Measurements from ENCODE around the gene SH3PXD2A. TPM values are rescaled to one million over a fixed set of nuclear protein-coding genes. Genes with fewer than 3 reads are reported as not detected.

The SH3PXD2A gene
- total and polyA plus RNA-seq, 9 of the 15 experiments (the other 6 are each of a cell fraction or from before 2014, with no cell fraction given), result 0.41 to 9.3 (median 2.5) TPM

GRCh38 chr10:103708627-103709288 is 146.6 kb downstream of the SH3PXD2A start:
- H4K20me1 ChIP-seq (replicated peaks; ENCODE audit: control insufficient read depth, insufficient read depth, low read length), result 0 out of 2 replicates have a peak, but pooled peaks cover 8% of the 10 kb centered on the region
- H3K79me2 ChIP-seq (ENCODE audit: control insufficient read depth, insufficient read depth, low read length), result no peaks in the 10 kb centered on the region
- ATAC-seq (no peak), DNase-seq (ENCODE audit: extremely low read depth in 1 of 4, low spot score in 3 of 4) (no peak), FAIRE-seq (no peak)
- H3K4me2 ChIP-seq (ENCODE audit: insufficient read depth, low read length), result no peak overlapping the region
- H3K4me3 ChIP-seq, result no peak overlapping the region
- H3K4me1 ChIP-seq (replicated peaks in 1 of 2; ENCODE audit: control insufficient read depth in 2 of 2, insufficient read depth in 2 of 2, low read length in 2 of 2), result no peaks in the 10 kb centered on the region; a peak in 2 of 5 replicates
- no peak overlapping the region for H3K27ac ChIP-seq (ENCODE audit: extremely low read depth, low read depth, low read length)
- CTCF ChIA-PET (ENCODE audit: low intra/inter-chr PET ratio), result no interaction called here
- intact Hi-C loops (cut with micrococcal nuclease) (no loop called here), in situ Hi-C loops (cut with MboI) (no loop called here)
- BruUV-seq (replicated peaks), result no TSS peak
- H3K27me3 ChIP-seq (ENCODE audit: control insufficient read depth in 2 of 2, insufficient read depth in 2 of 2, low read length in 2 of 2), result peaks cover 0 to 15% of the 10 kb centered on the region in 2 experiments; a peak in 2 of 5 replicates
- H3K9me1 ChIP-seq (ENCODE audit: control insufficient read depth, insufficient read depth, low read length), result peaks cover 3% of the 10 kb centered on the region
- no peaks in the 10 kb centered on the region for H3K36me3 ChIP-seq (ENCODE audit: control insufficient read depth, insufficient read depth, low read length)
- H3K9me3 ChIP-seq (replicated peaks; ENCODE audit: control insufficient read depth, insufficient read depth, low read depth, low read length), result no peaks in the 10 kb centered on the region
- POLR2A ChIA-PET, result interaction anchor here (0.7 to 1.3 kb wide), 2 partner anchors 10 to 13 kb away, joined by 3 read pairs; no protein-coding TSS in a partner anchor
- no peak overlapping the region for H2AFZ ChIP-seq (ENCODE audit: low read depth, low read length)
- WGBS (ENCODE audit: insufficient coverage, low coverage, missing lambda C conversion rate), result 0% methylated on average over 4 of the region's 6 CpGs
- no peak overlapping the region for H3K9ac ChIP-seq (ENCODE audit: insufficient read depth in 1 of 2, low read depth in 2 of 2, low read length in 2 of 2)
- TF ChIP-seq ZBTB9 (CRISPR knock-in tag; IDR thresholded peaks at IDR 0.05) (no peak), TAF7 (tag; IDR thresholded peaks at IDR 0.05) (no peak), STAT6 (CRISPR knock-in tag; IDR thresholded peaks at IDR 0.05) (no peak), SMARCC2 (IDR thresholded peaks at IDR 0.05; ENCODE audit: low read depth) (no peak), ZNF740 (CRISPR knock-in tag; IDR thresholded peaks at IDR 0.05) (no peak), ZNF740 (tag; IDR thresholded peaks at IDR 0.05) (no peak), PRPF4 (IDR thresholded peaks at IDR 0.05; ENCODE audit: insufficient read depth, low read depth, low read length, poor library complexity, severe bottlenecking) (no peak), ZNF512 (tag; IDR thresholded peaks at IDR 0.05) (no peak), KAT8 (IDR thresholded peaks at IDR 0.05; ENCODE audit: low read depth) (no peak), MLX (CRISPR knock-in tag; conservative IDR thresholded peaks at IDR 0.05) (no peak), NELFE (IDR thresholded peaks at IDR 0.05; ENCODE audit: insufficient read depth, insufficient read length) (no peak), SRF (CRISPR knock-in tag; IDR thresholded peaks at IDR 0.05) (no peak)

Data from K562 (cell line).